Measurements from ENCODE around the gene FAXC.

GRCh38 chr6:99344289-99344688, 5.2 kb downstream of the FAXC start:
- TF ChIP-seq POLR2A (IDR thresholded peaks at IDR 0.05) (no peak), POLR2AphosphoS5 (IDR thresholded peaks at IDR 0.05; ENCODE audit: insufficient read depth in 1 of 2, low read depth in 1 of 2) (no peak)
